ENCODE measurements around the gene KRT80.
A peak's percentile ranks its signal among the peaks of the same experiment; 100 is the strongest.

Gene KRT80

GRCh38 chr12:52137746-52138145 is 54.1 kb downstream of the KRT80 start:
- DNase-seq (ENCODE audit: low read depth in 2 of 2) = no peak

GRCh38 chr12:52132754-52133161 is 59.1 kb downstream of the KRT80 start:
- DNase-seq (ENCODE audit: low read depth in 2 of 2) = no peak

GRCh38 chr12:52130711-52131110 is 61.1 kb downstream of the KRT80 start:
- DNase-seq (ENCODE audit: low read depth in 2 of 2) = no peak

- no peak for DNase-seq (ENCODE audit: low read depth in 2 of 2)
Measured at GRCh38 chr12:52127683-52128450, 63.9 kb downstream of the KRT80 start.

GRCh38 chr12:52126605-52127578 is 64.9 kb downstream of the KRT80 start:
- DNase-seq (ENCODE audit: low read depth in 2 of 2) = no peak

- no peak for DNase-seq (ENCODE audit: low read depth in 2 of 2)
Measured at GRCh38 chr12:52126050-52126604, 65.7 kb downstream of the KRT80 start.

- no peak for DNase-seq (ENCODE audit: low read depth in 2 of 2)
Measured at GRCh38 chr12:52125476-52125900, 66.3 kb downstream of the KRT80 start.

GRCh38 chr12:52123487-52124186 is 68.2 kb downstream of the KRT80 start:
- DNase-seq (ENCODE audit: low read depth in 2 of 2) = no peak

- no peak for DNase-seq (ENCODE audit: low read depth in 2 of 2)
Measured at GRCh38 chr12:52122904-52123303, 68.9 kb downstream of the KRT80 start.

GRCh38 chr12:52122540-52122871 is 69.3 kb downstream of the KRT80 start:
- DNase-seq (ENCODE audit: low read depth in 2 of 2) = no peak

GRCh38 chr12:52121824-52122539 is 69.8 kb downstream of the KRT80 start:
- peak; percentile 39 to 64 for DNase-seq (ENCODE audit: low read depth in 2 of 2)

GRCh38 chr12:52120951-52121823 is 70.6 kb downstream of the KRT80 start:
- no peak for DNase-seq (ENCODE audit: low read depth in 2 of 2)

GRCh38 chr12:52119398-52120254 is 72.2 kb downstream of the KRT80 start:
- DNase-seq (ENCODE audit: low read depth in 2 of 2) = peak in 1 of 2 experiments; percentile 13
